Measurements from ENCODE around the gene CD300LF.

DNA sequence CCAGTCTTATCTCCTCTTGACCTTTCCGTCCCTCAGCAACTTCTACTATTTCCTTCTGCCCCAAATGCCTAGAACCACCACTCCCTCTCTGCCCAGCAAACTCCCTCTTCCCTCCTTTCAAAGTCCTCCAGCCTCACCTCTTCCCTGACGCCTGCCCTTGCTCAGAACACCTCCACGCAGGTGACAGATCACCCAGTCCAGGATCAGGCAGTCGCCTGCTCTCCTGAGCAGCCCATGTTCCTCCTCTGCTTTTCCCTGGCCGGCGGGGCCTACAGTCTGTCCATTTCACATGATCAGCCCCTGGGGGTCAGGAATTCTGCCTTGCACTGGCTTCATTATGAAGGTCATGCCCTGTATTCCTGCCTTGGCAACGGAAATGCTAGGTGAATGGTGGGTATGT lies 422 bp downstream of the CD300LF start:
- no peak for TF ChIP-seq CTCF (IDR thresholded peaks at IDR 0.05)
- no peak for TF ChIP-seq POLR2A (IDR thresholded peaks at IDR 0.05)

Data from prostate gland (tissue), 2 donors.